G401 (cell line): Measurements from ENCODE around the gene ARHGAP26. TPM values are rescaled to one million over a fixed set of nuclear protein-coding genes. Genes with fewer than 3 reads are reported as not detected.

ENCODE experiments used
- DNase-seq: peaks from one replicate; pipeline ENCODE4 v3.0.0-alpha.2; 2015; ENCODE audit warnings: low spot score
- in situ Hi-C: cut with HindIII; loops from 2 replicates; pipeline ENCODE4 v1.10.0; 2016; ENCODE audit warnings: low sequenced_read_pairs, mixed read lengths
- total RNA-seq: library from RNA; depleted of rRNA; stranded (reverse); fragments of >200 nt; shearing (Covaris generic); gene quantifications from 2 replicates; pipeline ENCODE4 v1.2.3, GENCODE V29; 2014

The ARHGAP26 gene
- total RNA-seq, 1 experiment from 2014 or later: not detected

- DNase-seq: peak; percentile 78
- in situ Hi-C loops: no loop called here
Measured at GRCh38 chr5:143142596-143143435, 372.6 kb downstream of the ARHGAP26 start.

DNA sequence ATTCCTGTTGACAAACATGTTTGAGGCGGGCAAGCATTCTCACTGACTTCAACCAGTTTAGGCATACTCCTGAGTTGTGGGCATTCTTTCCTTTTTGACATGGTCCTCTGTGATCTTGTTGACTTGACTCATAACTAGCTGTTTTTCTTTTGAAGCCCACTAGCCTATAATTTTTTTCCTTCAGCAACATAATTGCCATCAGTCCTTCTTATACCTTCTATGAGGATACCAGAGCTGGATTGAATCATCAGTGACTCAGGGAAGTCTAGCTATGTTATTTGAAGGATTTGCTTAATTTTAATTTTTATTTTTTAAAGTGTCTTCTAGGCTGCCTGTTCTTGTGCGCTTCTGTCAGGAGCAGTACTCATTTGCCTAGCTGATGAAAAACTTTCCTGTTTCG, 373.8 kb downstream of the ARHGAP26 start:
- no peak for DNase-seq
- in situ Hi-C loops: no loop called here

DNA sequence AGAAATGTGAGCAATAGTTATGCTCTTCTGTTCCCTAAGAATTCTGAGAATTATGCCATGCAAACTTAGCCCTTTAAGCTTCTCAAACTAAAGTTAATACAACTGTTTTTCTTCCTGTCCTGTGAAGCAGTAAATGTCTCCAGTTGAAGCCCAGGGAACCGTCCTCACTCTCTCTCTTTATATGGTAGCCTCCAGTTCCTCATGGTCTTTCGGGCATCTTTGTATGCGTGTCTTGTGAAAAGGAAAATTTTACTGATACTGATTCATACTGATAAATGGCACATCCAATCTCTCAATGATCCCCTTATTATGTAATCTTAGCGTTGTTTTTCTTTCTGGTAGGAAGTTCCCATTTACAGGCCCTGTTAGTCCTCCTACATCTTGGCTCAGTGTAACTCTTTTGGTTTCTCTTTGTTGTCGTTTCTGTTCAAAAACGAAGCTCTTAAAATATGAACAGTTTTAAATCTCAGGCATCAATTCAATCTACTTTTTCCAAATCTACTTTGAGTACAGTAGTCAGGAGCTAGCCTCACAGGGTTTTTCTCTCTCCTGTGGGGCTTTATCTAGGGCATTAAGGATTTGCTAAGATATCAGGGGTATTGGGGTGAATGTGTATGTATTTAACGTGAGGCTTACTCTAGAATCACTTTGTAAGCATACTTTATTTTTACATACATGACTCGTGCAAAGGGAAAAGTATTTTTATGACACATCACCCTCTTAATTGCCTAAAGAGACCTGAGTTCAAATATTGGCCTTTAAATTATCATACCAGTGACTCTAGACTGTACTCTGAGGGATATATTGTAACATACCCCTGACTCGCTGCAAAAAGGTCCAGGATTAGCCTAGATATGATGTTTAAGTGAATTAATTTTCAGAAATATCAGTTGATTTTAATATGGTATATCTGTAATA, 375.3 kb downstream of the ARHGAP26 start:
- DNase-seq: no peak
- in situ Hi-C loops: no loop called here

GRCh38 chr5:143146161-143146560, 376.0 kb downstream of the ARHGAP26 start:
- in situ Hi-C loops: no loop called here
- no peak for DNase-seq

DNA sequence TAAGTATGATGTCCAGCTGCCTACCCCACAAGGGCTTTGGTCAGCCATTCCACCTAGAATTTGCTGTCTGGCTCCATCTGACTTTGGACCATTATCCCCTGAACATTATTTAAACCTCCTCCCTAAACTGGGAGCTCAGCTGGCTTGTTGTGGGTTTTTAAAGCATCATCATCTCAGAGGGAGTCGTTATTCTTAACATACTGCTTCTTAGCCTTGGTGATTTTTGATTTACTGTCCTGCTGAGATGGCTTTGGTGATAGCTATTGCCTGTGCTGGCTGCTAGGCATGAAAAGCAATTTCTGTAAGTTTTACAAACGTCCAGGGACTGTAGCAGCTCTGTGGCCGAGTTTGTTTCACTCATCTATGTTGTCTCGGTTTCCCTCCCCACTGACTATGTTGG, 377.2 kb downstream of the ARHGAP26 start:
- in situ Hi-C loops: no loop called here
- no peak for DNase-seq

DNA sequence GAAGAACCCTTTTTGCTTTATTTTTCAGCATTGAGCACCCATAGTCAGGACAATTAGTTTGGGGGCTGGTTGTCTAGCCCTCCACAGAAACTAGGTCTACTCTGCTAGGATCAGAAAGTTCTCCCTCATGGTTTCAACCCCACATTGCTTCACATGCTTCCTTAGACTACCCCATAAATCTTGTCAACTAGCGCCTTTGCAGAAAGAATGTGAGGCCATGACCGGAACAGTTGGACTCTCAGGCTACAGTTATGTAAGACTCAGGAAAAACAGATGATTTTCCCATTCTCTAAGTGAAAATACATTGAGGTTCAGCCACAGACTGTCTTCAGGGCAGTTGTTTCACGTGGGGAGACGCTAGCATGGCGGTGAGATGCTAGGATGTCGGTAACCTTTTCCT, 377.7 kb downstream of the ARHGAP26 start:
- in situ Hi-C loops: no loop called here
- no peak for DNase-seq

- no peak for DNase-seq
- in situ Hi-C loops: no loop called here
Measured at GRCh38 chr5:143148771-143149170, 378.6 kb downstream of the ARHGAP26 start.

- in situ Hi-C loops: no loop called here
- DNase-seq: no peak
Measured at GRCh38 chr5:143149759-143150158, 379.6 kb downstream of the ARHGAP26 start.

- in situ Hi-C loops: no loop called here
- no peak for DNase-seq
Measured at GRCh38 chr5:143151056-143151700, 381.0 kb downstream of the ARHGAP26 start.

DNA sequence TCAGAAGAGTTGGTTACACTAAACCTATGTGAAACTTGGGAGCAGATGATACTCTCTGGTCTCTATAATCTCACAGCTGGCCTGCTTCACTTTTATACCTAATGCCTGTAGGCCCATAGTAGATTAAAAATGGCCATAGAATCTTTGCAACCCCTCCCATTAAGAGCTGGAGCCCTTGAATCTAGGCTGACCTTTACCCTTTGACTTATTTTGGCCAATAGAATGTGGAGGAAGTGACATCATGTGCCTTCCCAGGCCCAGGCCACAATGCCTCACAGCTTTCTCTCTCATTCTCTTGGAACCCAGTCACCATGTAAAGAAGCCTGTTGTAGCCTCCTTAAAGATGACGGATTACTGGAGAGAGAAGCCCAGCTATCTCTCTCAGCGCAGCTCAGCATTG, 382.3 kb downstream of the ARHGAP26 start:
- in situ Hi-C loops: no loop called here

DNA sequence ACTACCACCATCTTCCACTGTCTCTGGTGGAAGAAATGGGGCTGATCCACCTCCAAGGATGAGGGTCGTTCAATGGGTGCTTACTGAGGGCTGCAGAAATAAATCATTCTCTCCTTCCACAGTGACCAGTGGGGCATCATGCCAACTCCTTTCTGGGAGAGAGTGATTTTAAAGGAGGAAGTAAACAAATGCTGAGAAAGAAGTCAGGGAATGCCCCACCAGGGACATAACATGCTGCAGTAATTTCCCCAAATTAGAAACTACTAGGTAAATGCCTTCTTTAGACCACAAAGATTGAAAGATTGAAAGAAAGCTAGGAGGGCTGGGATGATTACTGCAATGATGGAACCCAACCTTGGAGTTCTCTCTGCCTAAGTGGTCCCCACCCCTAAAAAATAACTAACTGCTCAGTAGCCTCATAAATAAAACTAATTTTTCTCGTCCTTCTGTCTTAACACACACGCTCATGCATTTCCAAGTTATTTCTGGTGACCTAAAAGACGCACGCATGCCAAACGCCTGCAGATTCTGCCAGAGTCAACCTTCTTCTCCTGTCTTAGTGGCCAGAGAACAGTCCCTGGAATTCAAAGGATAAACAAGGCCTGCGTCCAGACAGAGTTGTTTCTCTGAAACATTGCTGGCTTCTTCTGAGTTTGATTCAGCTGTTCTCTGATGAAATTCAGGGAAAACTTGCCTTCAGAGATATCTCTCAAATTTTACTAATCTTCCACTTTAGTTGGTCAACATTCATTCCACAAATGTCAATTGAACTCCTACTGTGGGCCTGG, 383.3 kb downstream of the ARHGAP26 start:
- in situ Hi-C loops: no loop called here
- DNase-seq: peak; percentile 47

More for the DNA sequence above, 382.3 kb downstream of the ARHGAP26 start:
- DNase-seq: no peak

GRCh38 chr5:143154510-143155370, 384.6 kb downstream of the ARHGAP26 start:
- DNase-seq: no peak
- in situ Hi-C loops: no loop called here

DNA sequence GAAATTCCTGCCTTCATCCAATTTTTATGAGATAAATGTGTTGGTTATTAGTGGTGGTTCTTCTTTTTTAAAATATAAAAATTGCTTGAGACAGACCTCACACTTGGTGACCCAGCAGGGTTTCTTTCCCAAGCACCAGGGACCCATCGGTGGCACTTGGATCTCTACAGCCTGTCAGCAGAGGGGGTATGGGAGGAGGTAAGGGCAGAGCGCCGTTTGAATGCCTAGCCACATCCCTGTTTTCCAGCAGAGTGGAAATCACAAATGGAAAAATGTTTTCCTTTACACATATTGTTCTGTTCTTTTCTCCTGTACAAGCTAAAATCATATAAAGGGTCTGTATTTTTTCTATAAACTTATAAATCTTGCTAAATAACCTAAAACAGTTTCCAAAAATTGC, 385.3 kb downstream of the ARHGAP26 start:
- in situ Hi-C loops: no loop called here

DNA sequence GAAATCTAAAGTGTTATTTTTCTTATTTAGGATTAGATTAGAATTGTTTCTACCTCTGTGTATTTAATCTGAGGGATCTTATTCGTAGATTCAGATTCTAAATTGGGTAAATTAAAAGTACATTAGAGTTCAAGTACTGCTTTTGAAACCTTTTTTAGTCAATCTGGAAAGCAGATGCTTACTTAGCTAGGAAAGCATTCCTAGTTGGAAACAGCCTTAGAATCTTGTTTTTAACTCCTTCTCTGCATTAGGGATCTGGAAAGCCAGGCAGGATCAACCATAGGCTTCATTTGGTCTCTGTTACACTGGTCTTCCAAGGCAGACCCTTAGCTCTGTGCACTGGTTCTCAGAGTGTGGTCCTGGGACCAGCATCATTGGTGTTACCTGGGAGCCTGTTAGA, 385.9 kb downstream of the ARHGAP26 start:
- DNase-seq: no peak
- in situ Hi-C loops: no loop called here

More for the DNA sequence above, 385.3 kb downstream of the ARHGAP26 start:
- DNase-seq: no peak

- no peak for DNase-seq
- in situ Hi-C loops: no loop called here
Measured at GRCh38 chr5:143156572-143156971, 386.4 kb downstream of the ARHGAP26 start.

DNA sequence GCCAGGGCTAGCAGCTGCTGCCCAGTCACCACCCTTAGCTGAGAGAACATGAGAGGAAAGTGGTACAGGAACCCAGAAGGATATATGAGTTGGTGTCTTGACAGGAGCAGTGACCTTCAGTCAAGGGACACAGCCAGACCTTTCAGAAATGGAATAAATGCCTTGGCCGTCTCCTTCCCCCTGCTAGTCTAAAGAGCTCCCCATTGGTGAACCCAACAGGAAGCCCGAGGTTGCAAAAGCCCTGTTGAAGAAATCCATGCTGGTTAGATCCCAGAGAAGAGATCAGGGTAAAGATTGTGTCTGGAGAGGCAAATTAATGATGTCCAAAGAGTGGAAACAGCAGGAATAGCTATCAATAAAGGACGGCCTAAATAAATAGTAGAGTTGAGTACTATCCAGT, 388.9 kb downstream of the ARHGAP26 start:
- in situ Hi-C loops: no loop called here
- no peak for DNase-seq

GRCh38 chr5:143161885-143162540, 391.8 kb downstream of the ARHGAP26 start:
- in situ Hi-C loops: no loop called here
- DNase-seq: no peak

GRCh38 chr5:143162810-143163209, 392.6 kb downstream of the ARHGAP26 start:
- in situ Hi-C loops: no loop called here
- no peak for DNase-seq
